Superior temporal gyrus (tissue), 1 donor: ENCODE data around the gene OSBP.
"Not testable (repeated sequence)": the region's sequence is repeated elsewhere in the genome, so short reads cannot be mapped to it uniquely, and the experiment has no call there.

Experiments
- DNase-seq: peaks from one replicate; pipeline ENCODE4 v3.0.0-alpha.2; 2016; ENCODE audit errors: extremely low spot score

OSBP gene

DNA sequence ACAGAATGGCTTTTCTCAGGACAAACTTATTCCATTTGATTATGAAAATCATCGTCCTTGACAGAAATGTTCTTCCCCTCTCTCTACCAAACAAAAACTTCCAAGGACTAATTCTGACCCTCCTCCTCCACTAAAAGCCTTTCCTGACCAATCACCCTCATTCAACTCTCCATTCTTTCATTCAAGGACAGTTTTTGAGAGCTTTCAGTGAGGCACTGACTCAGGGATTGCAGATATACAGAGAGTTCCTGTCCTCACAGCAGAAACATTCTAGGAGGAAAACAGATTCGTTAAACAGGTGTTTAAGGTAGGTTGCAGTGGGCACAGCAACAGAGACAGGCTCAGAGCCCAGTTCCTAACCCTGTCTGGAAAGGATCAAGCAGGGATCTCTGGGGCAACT lies 62.7 kb downstream of the OSBP start:
- DNase-seq: no peak

DNA sequence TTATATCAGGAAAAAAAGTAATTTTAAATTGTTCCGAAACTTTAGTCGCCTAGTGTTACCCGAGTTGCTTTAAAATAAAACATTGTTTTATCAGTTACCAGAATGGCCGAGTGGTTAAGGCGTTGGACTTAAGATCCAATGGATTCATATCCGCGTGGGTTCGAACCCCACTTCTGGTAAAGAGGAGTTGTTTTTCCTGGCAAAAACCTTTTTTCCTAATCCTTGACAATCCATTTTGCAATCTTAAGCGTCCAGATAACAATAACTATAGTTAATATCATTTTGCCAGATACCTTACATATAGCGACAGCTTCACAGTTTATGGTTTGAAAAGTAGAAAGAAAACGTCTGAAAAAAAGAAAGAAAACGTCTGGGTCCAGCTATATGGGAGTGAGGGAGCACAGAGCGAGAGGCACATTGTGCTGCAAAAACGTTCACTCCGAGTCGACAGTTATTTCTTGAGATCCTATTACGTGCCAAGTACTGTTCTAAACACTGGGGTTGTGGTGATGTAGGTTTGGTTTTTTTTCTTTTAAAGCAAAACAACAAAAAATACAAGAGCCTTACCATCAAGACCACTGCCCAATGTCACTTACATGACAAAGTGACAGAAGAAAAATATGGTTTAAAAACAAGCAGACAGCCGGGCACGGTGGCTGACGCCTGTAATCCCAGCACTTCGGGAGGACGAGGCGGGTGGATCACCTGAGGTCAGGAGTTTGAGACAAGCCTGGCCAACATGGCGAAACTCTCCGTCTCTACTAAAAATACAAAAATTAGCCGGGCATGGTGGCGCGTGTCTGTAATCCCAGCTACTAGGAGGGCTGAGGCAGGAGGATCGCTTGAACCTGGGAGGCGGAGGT lies 63.7 kb downstream of the OSBP start:
- peak; percentile 82 for DNase-seq

DNA sequence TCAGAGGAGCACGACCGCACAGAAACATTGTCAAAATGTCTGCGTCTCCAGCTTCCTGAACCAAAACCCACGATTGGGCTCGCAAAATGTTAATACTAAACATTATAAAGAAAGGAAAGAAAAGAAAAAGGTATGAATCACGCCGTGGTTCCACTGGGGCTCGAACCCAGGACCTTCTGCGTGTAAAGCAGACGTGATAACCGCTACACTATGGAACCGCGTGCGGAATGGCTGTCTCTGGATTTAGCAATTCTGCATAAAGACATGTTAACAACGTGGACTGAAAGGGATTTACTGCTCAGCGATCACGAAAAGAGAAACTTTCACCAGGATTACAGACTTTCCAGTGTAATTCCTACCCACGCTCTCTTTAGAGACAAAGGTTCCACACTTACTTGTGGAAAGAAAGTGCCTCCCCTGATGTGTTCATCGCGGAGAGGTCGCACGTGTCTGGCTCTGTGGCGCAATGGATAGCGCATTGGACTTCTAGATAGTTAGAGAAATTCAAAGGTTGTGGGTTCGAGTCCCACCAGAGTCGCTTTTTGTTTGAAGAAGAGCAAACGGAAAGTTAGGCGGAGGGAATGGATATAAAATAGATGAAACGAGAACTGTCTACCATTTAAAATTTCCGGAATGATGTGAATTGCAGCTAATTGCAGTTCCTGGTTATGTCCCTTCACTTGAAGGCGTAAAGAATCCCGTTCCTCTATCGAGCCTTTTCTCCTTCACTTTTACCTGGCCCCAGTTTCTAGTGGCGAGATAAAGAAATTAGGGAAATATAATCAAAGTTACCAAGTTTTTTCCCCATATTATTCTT lies 64.5 kb downstream of the OSBP start:
- DNase-seq: peak; percentile 93

DNA sequence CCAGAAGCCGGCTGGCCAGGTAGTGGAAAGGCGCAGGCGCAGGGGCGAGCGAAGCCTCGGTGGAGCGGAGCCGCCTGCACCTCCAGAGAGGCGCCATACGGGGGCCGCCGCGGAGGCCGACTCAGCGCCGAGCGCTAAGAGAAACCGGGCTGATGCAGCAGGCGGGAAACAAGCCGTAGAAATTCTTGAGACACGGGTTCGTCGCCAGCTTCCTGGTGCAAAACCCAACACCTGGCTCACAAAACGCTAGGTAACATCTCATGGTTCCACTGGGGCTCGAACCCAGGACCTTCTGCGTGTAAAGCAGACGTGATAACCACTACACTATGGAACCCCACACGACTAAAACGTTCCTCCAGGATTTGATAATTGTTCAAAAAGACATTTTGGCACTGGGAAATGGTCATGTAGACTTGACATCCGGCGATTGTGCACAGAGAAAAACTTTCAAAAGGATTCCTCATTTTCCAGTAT lies 65.2 kb downstream of the OSBP start:
- DNase-seq: peak; percentile 90

DNA sequence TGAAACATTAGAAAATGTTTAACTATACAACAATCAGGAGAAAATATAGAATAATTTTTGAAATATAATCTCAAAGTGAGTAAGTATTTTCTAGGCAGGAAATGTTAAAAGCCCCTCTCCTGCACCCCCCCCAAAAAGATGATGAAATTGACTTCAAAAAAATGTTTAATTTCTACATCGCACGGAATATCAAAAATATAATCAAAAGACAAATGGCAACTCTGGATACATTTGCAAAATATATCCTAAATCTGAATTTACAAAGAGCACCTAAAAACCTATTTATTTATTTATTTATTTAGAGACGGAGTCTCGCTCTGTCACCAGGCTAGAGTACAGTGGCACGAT lies 67.3 kb downstream of the OSBP start:
- no peak for DNase-seq

DNA sequence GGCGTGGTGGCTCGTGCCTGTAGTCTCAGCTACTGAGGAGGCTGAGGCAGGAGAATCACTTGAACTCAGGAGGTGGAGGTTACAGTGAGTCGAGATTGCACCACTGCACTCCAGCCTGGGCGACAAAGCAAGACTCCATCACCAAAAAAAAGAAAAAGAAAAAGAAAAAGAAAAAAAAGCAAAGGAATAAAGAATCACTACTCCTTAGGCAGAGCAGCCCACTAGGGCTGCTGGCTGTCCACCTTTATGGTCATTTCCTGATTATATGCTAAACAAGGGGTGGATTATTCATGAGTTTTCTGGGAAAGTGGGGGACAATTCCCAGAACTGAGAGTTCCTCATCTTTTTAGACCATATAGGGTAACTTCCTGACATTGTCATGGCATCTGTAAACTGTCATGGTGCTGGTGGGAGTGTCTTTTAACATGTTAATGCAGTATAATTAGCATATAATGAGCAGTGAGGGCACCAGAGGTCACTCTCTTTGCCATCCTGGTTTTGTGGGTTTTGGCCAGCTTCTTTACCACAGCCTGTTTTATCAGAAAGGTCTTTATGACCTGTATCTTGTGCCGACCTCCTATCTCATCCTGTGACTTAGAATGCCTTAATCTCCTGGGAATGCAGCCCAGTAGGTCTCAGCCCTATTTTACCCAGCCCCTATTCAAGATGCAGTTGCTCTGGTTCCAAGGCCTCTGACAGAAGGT lies 67.8 kb downstream of the OSBP start:
- DNase-seq: not testable (repeated sequence)

DNA sequence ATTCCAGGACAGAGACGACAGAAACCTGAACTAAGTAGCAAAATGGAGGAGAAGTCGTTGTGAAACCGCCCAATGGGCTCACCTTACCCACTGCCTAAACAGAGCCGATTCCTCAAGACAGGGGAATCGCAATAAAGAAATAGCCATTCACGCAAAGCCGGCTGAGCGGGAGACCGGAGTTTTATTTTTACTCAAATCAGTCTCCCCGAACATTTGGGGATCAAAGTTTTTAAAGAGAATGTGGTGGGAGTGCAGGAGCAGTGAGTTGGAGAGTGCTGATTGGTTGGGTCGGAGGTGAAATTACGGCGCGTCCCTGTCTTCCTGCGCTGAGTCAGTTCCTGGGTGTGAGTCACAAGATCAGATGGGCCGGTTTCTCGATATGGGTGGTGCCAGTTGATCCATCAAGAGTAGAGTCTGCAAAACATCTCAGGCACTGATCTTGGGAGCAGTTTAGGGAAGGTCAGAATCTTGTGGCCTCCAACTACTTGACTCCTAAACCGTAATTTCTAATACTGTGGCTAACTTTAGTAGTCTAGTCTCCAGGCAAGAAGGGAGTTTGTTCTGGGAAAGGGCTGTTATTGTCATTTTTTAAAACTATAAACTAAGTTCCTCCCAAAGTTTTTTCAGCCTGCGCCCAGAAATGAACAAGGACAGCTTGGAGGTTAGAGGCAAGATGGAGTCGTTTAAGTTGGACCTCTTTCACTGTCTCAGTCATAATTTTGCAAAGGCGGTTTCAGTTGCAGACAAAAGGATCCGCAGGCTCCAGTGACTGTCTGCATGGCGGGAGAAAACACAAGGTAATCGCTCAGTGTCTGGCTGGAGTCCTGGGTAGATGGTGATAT lies 70.2 kb downstream of the OSBP start:
- no peak for DNase-seq

DNA sequence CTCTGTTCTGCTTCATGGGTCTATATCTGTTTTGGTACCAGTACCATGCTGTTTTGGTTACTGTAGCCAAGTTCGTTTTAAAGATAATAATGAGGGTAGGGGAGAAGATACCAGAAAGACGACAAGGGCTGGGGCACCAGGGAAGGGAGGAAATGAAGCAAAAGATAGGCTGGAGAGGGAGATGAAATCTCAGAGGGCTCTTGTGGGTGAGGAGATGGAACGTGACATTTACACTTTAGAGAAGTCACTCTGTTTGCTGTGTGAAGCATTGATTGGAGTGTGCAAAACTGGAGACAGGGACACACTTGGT lies 70.8 kb downstream of the OSBP start:
- no peak for DNase-seq

DNA sequence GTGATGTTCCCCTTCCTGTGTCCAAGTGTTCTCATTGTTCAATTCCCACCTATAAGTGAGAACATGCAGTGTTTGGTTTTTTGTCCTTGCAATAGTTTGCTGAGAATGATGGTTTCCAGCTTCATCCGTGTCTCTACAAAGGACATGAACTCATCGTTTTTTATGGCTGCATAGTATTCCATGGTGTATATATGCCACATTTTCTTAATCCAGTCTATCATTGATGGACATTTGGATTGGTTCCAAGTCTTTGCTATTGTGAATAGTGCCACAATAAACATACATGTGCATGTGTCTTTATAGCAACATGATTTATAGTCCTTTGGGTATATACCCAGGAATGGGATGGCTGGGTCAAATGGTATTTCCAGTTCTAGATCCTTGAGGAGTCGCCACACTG lies 71.9 kb downstream of the OSBP start:
- DNase-seq: not testable (repeated sequence)

DNA sequence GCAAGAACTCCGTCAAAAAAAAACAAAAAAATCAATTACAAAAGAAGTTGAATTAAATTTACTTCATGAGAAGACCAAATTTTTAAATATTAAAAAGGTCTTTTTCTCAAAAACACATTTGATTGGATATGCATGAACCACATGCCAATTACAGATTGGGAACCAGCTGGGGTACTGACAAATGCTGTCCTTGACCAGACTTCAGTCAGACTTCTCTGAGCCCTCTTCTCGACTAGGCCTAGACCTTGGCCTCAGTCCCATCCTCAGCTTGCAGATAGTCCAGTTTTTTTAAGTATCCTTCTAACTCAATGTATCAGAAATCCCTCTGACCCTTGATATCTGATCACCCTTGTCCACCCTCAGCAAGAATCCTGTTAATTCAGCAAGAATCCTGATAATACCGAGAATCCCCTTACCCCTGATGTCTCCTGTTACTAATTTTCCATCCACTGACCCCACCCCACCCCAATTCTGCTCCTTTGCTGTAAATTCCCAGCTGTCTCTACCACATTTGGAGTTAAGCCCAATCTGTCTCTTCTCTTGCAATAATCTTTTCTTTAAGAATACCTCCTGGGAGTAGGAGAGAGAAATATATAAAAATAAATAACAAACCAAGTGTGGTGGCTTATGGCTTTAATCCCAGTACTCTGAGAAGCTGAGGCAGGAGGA lies 73.3 kb downstream of the OSBP start:
- DNase-seq: no peak

DNA sequence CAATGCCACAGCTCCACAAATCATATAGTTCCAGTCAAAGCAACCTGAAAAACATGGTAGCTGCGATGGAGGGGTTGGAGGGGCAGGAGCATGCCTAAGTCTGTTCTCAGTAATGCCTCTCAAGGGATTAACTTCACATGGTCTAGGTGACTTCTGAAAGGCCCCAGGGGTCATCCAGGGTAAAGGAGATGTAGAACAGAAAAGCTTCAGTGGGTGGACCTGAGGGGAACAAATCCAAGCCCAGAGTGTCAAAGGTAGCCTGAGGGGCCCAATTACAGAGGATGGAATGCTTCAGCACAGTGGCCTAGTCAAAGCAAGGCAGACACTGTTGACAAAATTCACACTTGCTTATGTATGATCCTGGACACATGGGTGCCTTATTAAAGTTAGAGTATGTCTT lies 80.9 kb downstream of the OSBP start:
- DNase-seq: no peak

DNA sequence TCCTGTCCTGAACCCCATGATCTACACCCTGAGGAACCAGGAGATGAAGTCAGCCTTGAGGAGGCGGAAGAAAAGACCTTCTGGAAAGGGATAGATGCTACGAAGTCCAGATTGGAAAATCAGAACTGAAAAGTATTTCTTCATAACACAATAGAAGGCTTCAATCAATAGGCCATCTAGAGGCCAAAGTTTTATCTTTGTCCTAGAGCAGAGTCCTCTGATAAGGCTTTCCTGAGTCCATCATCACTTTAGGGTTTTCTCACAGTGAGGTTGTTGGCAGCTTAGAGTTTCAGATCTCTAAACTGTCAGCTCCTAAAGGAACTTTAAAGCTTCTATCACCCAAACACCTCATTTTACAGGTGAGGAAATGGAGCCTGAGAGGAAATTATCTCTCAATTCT lies 83.0 kb downstream of the OSBP start:
- no peak for DNase-seq

DNA sequence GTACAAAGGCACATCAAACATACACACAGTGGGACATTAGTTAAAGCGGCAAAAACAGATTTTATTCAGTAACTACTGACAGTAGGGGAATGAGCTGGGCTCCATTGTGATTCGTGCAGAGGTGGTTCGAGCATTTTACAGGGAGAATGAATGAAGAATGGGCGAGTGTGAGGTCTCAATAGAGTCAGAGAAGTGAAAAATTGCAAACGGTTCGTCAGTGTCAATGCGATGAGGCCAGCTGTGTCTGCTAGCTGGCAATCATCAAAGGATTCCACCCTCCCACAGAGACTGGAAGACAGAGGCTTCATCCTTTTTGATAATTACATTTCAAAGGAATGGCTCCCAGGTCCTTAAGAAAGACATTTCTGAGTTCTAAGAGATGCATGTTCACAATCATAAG lies 86.9 kb downstream of the OSBP start:
- DNase-seq: no peak
